Lung (tissue), 12 donors: ENCODE data around the gene AGXT2. TPM values are rescaled to one million over a fixed set of nuclear protein-coding genes. Genes with fewer than 3 reads are reported as not detected.

Source experiments
- ATAC-seq: fragments of 200-7000 bp; cut with Tn5 transposase; one replicate; pipeline ENCODE4 v1.9.1; 2020; ENCODE audit warnings: moderate number of reproducible peaks; ENCODE audit not compliant: insufficient read depth, low FRiP score
- DNase-seq, 3 donors: peaks; one replicate each; pipeline ENCODE4 v3.0.0-alpha.2; 2013 to 2017
- H3K27ac ChIP-seq, 2 donors: one replicate each; pipeline ENCODE4 v1.5.1; 2013; ENCODE audit warnings: mild to moderate bottlenecking in 2 of 2, moderate library complexity in 2 of 2, control low read depth in 1 of 2, inconsistent platforms in 1 of 2, low read depth in 1 of 2, low read length in 1 of 2
- H3K27me3 ChIP-seq, 3 donors: one replicate each; pipeline ENCODE4 v1.5.1; 2013; ENCODE audit warnings: low read length in 2 of 3; ENCODE audit not compliant: control insufficient read depth in 3 of 3, insufficient read depth in 3 of 3
- H3K36me3 ChIP-seq, 4 donors: one replicate each; pipeline ENCODE4 v1.5.1; 2013; ENCODE audit warnings: low read length in 4 of 4, mild to moderate bottlenecking in 1 of 4, moderate library complexity in 1 of 4; ENCODE audit not compliant: control insufficient read depth in 4 of 4, insufficient read depth in 4 of 4
- H3K4me1 ChIP-seq, 5 donors: one replicate each; pipeline ENCODE4 v1.5.1; 2013; ENCODE audit warnings: low read length in 5 of 5, mild to moderate bottlenecking in 2 of 5, moderate library complexity in 1 of 5; ENCODE audit not compliant: control insufficient read depth in 5 of 5, insufficient read depth in 5 of 5
- H3K4me3 ChIP-seq: one replicate; pipeline ENCODE4 v1.5.1; 2013; ENCODE audit warnings: mild to moderate bottlenecking, control low read depth, moderate library complexity
- H3K9ac ChIP-seq, 2 donors: one replicate each; pipeline ENCODE4 v1.5.1; 2013; ENCODE audit warnings: low read length in 2 of 2, control low read depth in 1 of 2; ENCODE audit not compliant: insufficient read depth in 1 of 2
- H3K9me3 ChIP-seq, 4 donors: one replicate each; pipeline ENCODE4 v1.5.1; 2013; ENCODE audit warnings: low read length in 3 of 4, mild to moderate bottlenecking in 1 of 4, moderate library complexity in 1 of 4; ENCODE audit not compliant: control insufficient read depth in 4 of 4, insufficient read depth in 3 of 4
- CTCF ChIP-seq: IDR thresholded peaks from 2 replicates; pipeline ENCODE4 v1.5.1; 2012; ENCODE audit warnings: mild to moderate bottlenecking; ENCODE audit errors: control extremely low read depth, extremely low read depth
- whole genome bisulfite sequencing, 2 donors: extraction: QIAGEN DNeasy Blood & Tissue Kit; methylation state at CpG; one replicate each; pipeline ENCODE4 v1.1.7; 2013; 5-methylcytosine and 5-hydroxymethylcytosine counted together
- polyA plus RNA-seq, 2 donors: library from polyadenylated mRNA; stranded (reverse); fragments of 200-250 nt; gene quantifications; one replicate each; pipeline ENCODE4 v1.2.1, GENCODE V29; 2013
- total RNA-seq, 2 donors: library from RNA; depleted of rRNA in 1 of 2; stranded (reverse); fragments of >200 nt in 1 of 2; gene quantifications; one replicate each; pipeline ENCODE4 v1.2.1, GENCODE V29; 2014 to 2021
- donor health status: control.
- donor health status: control.
- donor health status: Bipolar disorder and iron deficiency.
- donor health status: healthy.
- donor health status: DM: yes; HTN: yes; CAD: no.

AGXT2 gene
- total and polyA plus RNA-seq, 4 donors, result not detected

DNA sequence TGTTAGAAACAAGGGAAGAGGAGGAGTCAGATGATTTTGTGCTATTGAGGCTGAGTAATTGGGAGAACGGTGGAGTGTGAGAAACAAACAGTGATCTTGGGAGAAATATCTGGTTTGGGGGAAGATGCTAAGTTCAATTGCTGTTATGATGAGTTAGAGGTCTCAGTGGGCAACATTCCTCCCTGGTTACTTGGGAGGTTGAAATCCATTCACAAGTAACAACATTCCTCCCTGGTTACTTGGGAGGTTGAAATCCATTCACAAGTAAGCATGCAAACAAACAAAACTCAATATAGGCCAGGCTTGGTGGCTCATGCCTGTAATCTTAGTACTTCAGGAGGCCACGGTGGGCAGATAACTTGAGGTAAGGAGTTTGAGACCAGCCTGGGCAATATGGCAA is 38.7 kb downstream of the AGXT2 start:
- no peak overlapping the region for H3K27ac ChIP-seq
- no peaks in the 10 kb centered on the region for H3K36me3 ChIP-seq
- no peak for TF ChIP-seq CTCF
- no peaks in the 10 kb centered on the region for H3K4me1 ChIP-seq
- H3K9me3 ChIP-seq, result no peaks in the 10 kb centered on the region
- no peak overlapping the region for H3K9ac ChIP-seq
- no peak overlapping the region for H3K4me3 ChIP-seq
- H3K27me3 ChIP-seq, result peaks cover 0 to 4% (median 0%) of the 10 kb centered on the region in 3 donors
- 73 to 90% methylated on average over 2 of the region's 2 CpGs for WGBS, 2 donors
- DNase-seq (no peak), ATAC-seq (no peak)

DNA sequence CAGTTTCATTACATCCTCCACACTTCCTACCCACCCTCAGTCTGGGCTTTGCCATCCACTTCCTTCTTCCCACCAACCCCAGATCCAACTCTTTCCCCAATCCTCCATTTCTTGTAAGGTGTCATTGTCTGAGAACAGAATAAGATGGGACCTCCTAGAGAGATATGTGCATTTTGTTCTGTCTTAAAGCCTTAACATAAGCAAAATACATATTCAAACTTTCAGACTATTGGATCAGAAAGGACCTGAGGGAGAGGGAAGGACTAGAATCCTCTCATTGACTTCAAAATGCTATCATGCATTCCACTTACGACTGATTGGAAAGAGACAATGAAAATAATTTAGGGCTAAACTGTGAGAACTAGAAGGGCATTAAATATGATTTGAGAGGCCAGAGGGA is 43.0 kb downstream of the AGXT2 start:
- H3K27ac ChIP-seq, result no peak overlapping the region
- no peak overlapping the region for H3K9ac ChIP-seq
- no peak overlapping the region for H3K4me3 ChIP-seq
- no peaks in the 10 kb centered on the region for H3K9me3 ChIP-seq
- WGBS, 2 donors, result 89 to 93% methylated on average over 1 of the region's 1 CpG
- H3K4me1 ChIP-seq, result no peaks in the 10 kb centered on the region
- no peaks in the 10 kb centered on the region for H3K36me3 ChIP-seq
- DNase-seq (no peak), ATAC-seq (no peak)
- peaks cover 0 to 4% (median 0%) of the 10 kb centered on the region in 3 donors for H3K27me3 ChIP-seq
- no peak for TF ChIP-seq CTCF

- Histone ChIP-seq H3K9ac (no peak overlapping the region), H3K36me3 (no peaks in the 10 kb centered on the region), H3K27me3 (peaks cover 0 to 4% (median 0%) of the 10 kb centered on the region in 3 donors), H3K4me3 (no peak overlapping the region), H3K9me3 (no peaks in the 10 kb centered on the region), H3K27ac (no peak overlapping the region), H3K4me1 (no peaks in the 10 kb centered on the region)
- ATAC-seq (no peak), DNase-seq (no peak)
- WGBS, 2 donors, result 69 to 86% methylated on average over 5 of the region's 5 CpGs
- TF ChIP-seq CTCF, result no peak
Measured at GRCh38 chr5:35004200-35004599, 43.5 kb downstream of the AGXT2 start.
